ENCODE measurements around the gene MYADML2.

The MYADML2 gene

DNA sequence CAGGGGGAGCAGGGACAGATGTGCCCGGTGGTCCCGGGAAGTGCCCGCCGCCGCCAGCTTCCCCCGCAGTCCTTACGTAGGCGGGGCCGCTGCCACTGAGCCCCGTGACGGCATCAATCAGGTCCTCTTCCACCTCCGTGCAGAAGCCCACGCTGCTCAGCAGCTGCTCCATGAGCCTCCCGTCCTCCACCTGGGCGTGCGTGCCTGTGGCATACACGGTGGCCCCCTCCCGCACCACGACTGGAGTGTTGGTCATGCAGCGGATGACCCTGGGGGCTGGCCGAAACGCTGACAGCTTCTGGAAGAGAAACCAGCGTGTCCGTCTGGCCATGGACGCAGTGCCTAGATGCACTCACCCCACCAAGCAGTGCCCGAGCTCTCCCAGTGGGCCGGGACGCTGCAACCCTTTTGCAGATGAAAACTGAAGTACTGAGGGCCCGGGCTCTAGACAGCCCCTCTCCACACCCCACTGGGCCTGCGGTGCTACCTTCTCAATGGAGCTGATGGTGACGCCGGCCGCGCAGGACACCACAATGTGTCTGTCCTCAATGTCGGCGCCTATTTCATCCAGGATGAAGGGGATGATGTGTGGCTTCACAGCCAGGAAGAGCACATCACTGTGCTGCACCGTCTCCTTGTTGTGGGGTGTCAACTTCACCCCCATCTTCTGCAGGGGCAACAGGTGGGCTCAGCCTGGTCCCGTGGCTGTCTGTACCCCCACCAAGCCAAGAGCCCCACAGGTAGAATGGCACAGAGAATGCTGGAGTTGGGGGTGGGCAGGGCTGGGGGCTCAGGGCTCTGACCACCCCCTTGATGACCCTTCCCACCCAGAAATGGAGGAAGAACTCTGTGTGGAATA is 12.0 kb downstream of the MYADML2 start:
- no peak for DNase-seq

DNA sequence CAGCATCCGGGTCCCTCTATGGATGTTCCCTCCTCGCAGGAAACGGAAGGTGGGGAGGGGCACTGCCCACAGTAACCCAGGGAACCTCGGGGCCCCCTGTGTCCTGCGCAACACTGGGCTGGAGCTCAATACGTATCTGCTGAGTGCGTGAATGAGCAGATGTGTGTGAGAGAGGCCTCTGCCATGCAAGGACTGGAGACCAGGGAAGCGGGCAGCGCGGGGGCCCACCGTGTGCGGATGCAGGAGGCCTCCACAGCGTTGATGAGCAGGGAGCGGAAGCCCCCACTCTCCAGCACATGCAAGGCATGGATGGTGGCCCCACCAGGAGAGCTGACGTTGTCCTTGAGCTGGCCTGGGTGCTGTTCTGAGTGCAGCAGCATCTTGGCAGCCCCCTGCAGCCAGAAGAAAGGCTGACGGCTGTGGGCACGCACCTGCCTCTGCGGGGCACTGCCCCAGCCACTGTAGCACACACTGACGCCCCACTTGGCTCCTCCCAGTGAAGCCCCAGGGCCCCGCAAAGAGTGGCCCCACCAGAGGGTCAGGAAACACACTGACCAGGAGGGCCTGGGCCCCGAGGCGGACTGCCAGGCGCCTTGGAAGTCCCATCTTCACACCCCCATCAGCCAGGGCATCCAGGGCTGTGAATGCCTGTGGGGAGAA is 12.8 kb downstream of the MYADML2 start:
- no peak for DNase-seq

- no peak for DNase-seq
Observed at GRCh38 chr17:81933178-81933699, 13.8 kb downstream of the MYADML2 start.

GRCh38 chr17:81932333-81932983 is 14.6 kb downstream of the MYADML2 start:
- no peak for DNase-seq

DNA sequence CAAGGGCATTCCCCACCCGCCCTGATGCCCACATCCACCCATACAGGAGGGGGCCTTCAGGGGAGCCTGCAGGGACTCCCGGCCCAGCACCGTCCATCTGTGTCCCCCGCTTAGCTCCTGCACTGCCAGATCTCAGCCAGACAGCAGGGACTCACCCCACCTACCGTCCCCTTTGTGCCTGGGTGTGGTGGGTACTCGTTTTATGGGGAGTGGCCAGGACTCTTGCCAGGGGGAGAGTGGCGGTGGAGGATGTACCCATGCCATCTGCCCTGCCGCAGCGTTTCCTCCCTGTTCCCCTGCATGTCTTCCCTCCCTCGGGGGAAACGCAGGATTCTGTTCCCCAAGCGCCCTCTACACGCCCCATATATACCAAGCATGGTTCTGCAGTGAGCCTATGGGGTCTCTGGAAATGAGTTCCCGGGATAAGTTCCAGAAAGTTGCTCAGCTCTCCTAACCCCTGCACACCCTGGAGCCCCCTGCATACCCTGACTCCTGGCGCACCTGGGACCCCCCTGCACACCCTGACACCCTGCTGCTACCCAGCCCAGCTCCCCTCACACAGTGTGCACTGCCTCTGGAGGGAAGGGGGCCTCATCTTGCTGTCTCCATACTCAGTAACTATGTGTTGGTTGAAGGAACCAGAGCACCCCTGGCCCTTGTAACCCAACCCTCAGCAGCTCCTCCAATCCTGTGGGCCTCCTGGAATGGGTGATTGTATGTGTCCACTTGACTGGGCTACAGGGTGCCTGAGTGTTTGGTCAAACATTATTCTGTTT is 15.3 kb downstream of the MYADML2 start:
- DNase-seq, result no peak

- no peak for DNase-seq
Observed at GRCh38 chr17:81931189-81931556, 15.9 kb downstream of the MYADML2 start.

- no peak for DNase-seq
Observed at GRCh38 chr17:81930142-81931125, 16.6 kb downstream of the MYADML2 start.

- no peak for DNase-seq
Observed at GRCh38 chr17:81929253-81930141, 17.5 kb downstream of the MYADML2 start.

GRCh38 chr17:81928544-81929252 is 18.3 kb downstream of the MYADML2 start:
- no peak for DNase-seq

- DNase-seq, result peak; percentile 91 to 92
Observed at GRCh38 chr17:81927653-81928543, 19.1 kb downstream of the MYADML2 start, which contains the start of gene MAFG. TSS of gene MAFG (minus strand) at chr17:81927735. CDS start at chr17:81923185, 4,550 bp downstream.

DNA sequence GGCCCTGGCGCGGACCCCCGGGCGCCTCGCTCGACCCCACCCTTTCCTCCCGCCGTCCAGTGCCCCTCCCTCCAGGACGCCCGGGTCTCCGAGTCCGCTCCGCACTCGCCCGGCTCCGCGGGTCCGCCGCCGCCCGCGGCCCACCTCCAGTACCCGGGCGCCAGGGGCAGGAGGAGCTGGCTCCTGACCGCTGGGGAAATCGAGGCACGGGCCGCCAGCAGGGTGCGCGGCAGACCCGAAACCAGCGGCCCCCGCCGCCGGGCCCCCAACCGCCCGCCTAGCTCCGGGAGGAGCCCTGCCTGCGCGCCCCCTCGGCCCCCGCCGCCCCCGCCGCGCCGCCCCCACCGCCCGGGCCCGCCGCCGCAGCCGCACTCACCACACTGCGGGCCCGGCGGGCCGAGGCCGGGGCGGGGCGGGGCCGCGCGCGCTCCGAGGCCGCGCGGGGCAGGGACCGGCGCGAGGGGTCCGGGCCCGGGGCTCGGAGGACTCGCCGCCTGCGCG is 19.8 kb downstream of the MYADML2 start:
- DNase-seq, result peak in 1 of 2 donors; percentile 27

GRCh38 chr17:81926451-81927151 is 20.4 kb downstream of the MYADML2 start:
- DNase-seq, result peak; percentile 49 to 66

DNA sequence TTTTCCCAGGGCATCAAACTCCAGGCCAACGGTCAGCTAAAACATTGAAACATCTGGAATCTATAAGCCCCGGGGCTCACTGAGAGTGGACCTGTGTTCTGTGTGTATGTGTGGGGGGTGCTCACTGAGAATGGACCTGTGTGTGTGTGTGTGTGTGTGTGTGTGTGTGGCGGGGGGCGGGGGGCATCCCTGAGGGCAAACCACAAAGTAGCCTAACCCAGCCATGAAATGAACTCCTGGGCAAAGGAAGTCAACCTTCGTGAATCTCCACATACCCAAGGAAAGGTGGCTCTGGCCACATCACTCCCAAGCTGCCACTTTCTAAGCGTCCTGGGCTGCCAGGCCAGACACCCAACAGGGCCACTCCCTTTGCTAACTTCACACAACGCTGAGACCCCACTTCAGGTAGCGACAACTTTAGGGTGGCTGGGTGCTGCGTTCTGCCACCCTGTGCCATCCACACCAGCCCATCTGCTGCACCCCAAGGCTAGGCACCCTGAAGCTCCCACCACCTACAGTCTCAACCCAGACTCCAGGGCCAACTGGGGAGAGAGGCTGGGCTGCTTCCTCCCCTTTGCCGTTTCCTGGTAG is 21.1 kb downstream of the MYADML2 start:
- no peak for DNase-seq

DNA sequence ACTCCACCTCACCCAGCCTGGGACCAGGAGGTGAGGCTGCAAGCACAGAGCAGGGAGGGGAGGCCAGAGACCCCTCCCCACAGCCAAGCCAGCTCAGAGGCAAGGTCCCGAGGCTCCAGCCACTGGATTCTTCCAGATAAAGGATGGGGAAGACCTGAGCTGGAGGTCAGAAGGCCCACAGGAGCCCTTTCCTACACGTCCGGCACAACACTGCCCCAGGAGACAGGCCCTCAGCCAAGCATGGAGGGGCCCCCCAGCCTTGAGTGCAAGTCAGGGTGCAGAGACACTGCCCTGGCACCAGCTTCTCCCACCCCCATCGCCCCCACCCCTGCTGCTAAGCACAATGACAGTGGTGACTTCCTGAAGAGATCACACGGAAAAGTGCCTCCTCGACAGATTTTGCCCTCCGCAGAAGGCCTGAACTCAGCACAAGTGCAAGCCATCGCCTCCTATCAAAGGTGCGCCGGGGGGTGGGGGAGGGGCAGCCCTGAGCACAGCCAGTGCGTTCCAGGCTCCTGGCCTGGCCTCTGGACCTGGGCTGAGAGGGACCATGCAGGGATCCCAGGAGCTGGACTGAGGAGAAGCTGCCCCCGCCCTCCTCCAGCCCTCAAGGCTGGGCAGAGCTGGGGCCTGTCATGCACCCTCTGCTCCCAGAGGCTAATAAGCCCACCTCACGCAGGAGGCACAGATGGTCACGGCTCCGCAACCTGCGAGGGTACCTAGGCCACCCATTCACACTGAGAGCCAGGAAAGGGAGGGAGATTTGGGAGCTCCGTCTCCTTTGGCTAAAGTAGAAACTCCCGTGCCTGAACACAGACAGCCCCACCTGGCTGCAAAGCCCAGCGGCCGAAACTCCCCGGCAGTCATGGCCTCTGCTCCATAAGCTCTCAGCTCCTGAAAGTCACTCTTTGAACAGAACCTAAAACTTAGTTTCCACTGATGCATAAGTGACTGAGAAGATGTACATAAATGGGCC is 22.2 kb downstream of the MYADML2 start:
- DNase-seq, result peak in 1 of 2 donors; percentile 36

GRCh38 chr17:81923302-81924260 is 23.5 kb downstream of the MYADML2 start:
- peak in 1 of 2 donors; percentile 55 for DNase-seq

Data from CD4-positive, alpha-beta T cell treated with Interleukin-1 beta for 1 hour (primary cell).